Epithelial cell of esophagus (primary cell): ENCODE results near the gene L3MBTL1.

ENCODE experiments used
- DNase-seq: peaks from one replicate; pipeline ENCODE4 v3.0.0; 2010; ENCODE audit warnings: low read depth
- H3K4me3 ChIP-seq: 2 replicates; pipeline ENCODE4 v1.5.1; 2011; ENCODE audit warnings: mild to moderate bottlenecking, low read length, control low read depth
- CTCF ChIP-seq: IDR thresholded peaks from 2 replicates; pipeline ENCODE4 v1.5.1; 2011; ENCODE audit warnings: low read depth, mild to moderate bottlenecking, low read length, control low read depth, inconsistent platforms; ENCODE audit not compliant: insufficient read depth; ENCODE audit errors: missing control alignments

L3MBTL1 gene

GRCh38 chr20:43571310-43571709 is 63.8 kb downstream of the L3MBTL1 start:
- TF ChIP-seq CTCF, result no peak
- no peak overlapping the region for H3K4me3 ChIP-seq
- DNase-seq, result no peak

GRCh38 chr20:43571771-43572170 is 64.3 kb downstream of the L3MBTL1 start:
- no peak overlapping the region for H3K4me3 ChIP-seq
- TF ChIP-seq CTCF, result no peak
- DNase-seq, result no peak

- DNase-seq, result no peak
- H3K4me3 ChIP-seq, result no peak overlapping the region
- TF ChIP-seq CTCF, result no peak
These were observed 65.4 kb downstream of the L3MBTL1 start for GRCh38 chr20:43572891-43573290.

GRCh38 chr20:43576108-43576507 is 68.6 kb downstream of the L3MBTL1 start:
- DNase-seq, result no peak
- no peak overlapping the region for H3K4me3 ChIP-seq
- no peak for TF ChIP-seq CTCF

GRCh38 chr20:43579861-43580793 is 72.6 kb downstream of the L3MBTL1 start:
- no peak for DNase-seq
- no peak overlapping the region for H3K4me3 ChIP-seq
- TF ChIP-seq CTCF, result no peak

GRCh38 chr20:43583133-43583864 is 75.8 kb downstream of the L3MBTL1 start:
- no peak for DNase-seq
- H3K4me3 ChIP-seq, result no peak overlapping the region
- TF ChIP-seq CTCF, result no peak
